ENCODE data around the gene CDH13. TPM values are rescaled to one million over a fixed set of nuclear protein-coding genes. Genes with fewer than 3 reads are reported as not detected.
A peak's percentile ranks its signal among the peaks of the same experiment; 100 is the strongest.

Gene CDH13
- total RNA-seq, 4 donors from 2014 or later = 2.0 to 6.6 (median 4.1) TPM; not detected in 1

DNA sequence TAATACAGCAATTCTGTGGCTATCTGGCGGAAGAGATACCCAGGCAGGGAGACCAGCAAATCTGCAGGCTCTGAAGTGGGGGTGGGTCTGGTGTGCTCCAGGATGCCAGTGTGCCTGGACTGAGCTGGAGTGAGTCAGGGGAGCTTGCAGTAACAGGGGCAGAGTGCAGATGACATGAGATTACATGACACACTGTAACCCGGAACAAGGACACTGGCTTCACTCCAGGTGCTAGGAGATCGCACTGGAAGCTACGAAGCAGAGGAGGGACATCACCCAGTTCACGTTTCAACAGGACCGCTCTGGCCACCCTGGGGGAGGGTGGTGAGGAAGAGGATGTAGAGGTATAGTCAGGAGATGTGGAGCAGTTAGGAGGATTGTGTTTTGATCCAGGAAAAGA is 475.6 kb downstream of the CDH13 start:
- H3K4me3 ChIP-seq = no peak overlapping the region
- H3K9me3 ChIP-seq = peaks cover 0 to 4% (median 1%) of the 10 kb centered on the region in 4 donors
- TF ChIP-seq POLR2A (IDR thresholded peaks at IDR 0.05) = no peak
- TF ChIP-seq, protein P1, sequence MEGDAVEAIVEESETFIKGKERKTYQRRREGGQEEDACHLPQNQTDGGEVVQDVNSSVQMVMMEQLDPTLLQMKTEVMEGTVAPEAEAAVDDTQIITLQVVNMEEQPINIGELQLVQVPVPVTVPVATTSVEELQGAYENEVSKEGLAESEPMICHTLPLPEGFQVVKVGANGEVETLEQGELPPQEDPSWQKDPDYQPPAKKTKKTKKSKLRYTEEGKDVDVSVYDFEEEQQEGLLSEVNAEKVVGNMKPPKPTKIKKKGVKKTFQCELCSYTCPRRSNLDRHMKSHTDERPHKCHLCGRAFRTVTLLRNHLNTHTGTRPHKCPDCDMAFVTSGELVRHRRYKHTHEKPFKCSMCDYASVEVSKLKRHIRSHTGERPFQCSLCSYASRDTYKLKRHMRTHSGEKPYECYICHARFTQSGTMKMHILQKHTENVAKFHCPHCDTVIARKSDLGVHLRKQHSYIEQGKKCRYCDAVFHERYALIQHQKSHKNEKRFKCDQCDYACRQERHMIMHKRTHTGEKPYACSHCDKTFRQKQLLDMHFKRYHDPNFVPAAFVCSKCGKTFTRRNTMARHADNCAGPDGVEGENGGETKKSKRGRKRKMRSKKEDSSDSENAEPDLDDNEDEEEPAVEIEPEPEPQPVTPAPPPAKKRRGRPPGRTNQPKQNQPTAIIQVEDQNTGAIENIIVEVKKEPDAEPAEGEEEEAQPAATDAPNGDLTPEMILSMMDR (IDR thresholded peaks at IDR 0.05) = no peak
- H3K36me3 ChIP-seq = no peaks in the 10 kb centered on the region
- peak in 1 of 3 donors; percentile 59 for DNase-seq
- H3K27me3 ChIP-seq = no peaks in the 10 kb centered on the region
- H3K4me1 ChIP-seq = no peaks in the 10 kb centered on the region
- no peak overlapping the region for H3K27ac ChIP-seq

DNA sequence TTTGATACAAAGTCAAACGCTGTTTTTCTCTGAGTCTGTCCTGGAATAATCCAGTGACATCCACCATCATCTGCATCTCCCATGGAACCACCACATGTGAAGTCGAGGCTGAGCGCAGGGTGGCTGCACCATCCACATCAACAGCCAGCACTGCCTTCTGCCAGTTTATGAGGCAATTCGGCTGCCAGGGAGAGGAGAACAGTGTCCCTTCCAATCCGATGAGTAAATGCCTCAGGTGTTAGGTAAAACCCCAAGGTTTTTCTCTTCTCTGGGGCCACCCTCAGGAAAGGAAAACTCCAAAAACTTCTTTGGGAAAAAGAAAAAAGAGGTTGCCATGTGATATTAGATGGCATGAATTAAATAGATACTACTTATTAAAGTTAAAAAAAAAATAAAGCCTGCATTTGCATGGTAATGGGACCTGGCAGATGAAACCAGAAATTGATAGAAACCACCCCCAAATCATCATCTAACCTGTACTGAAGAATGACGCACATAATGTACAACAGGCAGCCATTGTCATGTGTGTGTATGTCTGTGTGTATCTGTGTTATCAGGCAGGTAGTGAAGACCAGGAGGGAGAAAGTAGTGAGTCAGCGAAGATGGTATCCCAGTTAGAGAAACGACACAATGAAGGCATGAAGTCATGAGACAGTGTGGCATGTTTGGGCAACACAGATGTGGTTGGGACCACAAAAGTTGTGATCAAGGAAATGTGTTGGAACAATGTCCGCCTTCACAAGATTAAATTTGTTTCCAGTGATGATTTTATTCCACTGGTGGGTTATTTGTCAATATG is 478.7 kb downstream of the CDH13 start:
- TF ChIP-seq POLR2A (IDR thresholded peaks at IDR 0.05) = no peak
- TF ChIP-seq, protein P1 (IDR thresholded peaks at IDR 0.05) = no peak
- no peak overlapping the region for H3K27ac ChIP-seq
- H3K4me1 ChIP-seq = no peaks in the 10 kb centered on the region
- H3K9me3 ChIP-seq = no peaks in the 10 kb centered on the region
- H3K4me3 ChIP-seq = no peak overlapping the region
- no peak for DNase-seq
- H3K36me3 ChIP-seq = no peaks in the 10 kb centered on the region
- H3K27me3 ChIP-seq = no peaks in the 10 kb centered on the region

DNA sequence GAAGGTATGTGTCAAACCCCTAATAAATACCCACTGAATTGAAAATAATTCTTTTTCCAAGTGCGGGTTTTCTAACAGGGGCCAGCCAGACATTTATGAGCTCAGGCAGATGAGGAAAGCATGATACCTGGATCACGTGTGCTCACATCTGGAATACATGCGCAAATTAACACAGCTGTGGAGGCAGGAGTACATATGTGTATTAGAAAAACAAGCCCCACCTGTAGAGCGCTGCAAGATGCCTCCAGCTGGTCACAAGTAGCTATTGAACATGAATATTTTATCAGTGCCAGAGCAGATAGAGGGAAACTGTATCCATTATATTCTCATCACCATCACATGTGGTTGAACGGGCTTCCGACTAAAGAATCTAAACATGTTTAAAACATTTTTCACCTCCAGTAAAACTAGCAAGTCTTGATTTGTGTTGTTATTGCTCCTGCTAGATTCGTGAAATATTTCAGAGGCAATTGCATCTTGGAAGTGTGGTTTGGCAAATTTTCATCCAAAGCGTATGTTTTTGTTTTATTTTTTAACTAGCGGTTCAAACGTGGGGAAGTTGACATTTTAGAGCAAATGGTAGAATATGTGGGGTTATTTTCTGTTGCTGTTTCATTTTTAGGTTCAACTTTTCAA is 482.8 kb downstream of the CDH13 start:
- H3K27me3 ChIP-seq = no peaks in the 10 kb centered on the region
- no peak overlapping the region for H3K4me3 ChIP-seq
- no peaks in the 10 kb centered on the region for H3K36me3 ChIP-seq
- H3K4me1 ChIP-seq = no peaks in the 10 kb centered on the region
- DNase-seq = no peak
- H3K27ac ChIP-seq = no peak overlapping the region
- TF ChIP-seq POLR2A (IDR thresholded peaks at IDR 0.05) = no peak
- TF ChIP-seq, protein P1 (IDR thresholded peaks at IDR 0.05) = peak in 2 of 6 experiments; percentile 4 to 17
- no peaks in the 10 kb centered on the region for H3K9me3 ChIP-seq

DNA sequence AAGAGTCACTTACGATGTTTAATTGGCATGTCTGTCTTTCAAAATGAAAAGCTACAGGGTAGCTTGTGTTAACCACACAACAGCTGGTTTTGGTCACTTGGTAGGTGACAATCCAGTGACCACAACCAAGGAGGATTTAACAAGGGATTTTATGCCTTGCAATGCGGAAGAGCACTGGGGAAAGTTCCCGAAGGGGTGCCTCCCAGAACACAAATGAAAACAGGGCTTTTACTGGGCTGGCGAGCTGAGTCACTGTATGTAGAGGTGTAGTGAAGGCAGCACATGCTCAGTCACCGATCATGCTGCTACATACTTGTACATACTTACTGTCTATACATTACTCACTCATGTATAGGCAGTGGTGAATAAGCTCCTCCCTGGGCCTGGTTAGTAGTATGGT is 483.5 kb downstream of the CDH13 start:
- TF ChIP-seq POLR2A (IDR thresholded peaks at IDR 0.05) = no peak
- TF ChIP-seq, protein P1 (IDR thresholded peaks at IDR 0.05) = no peak
- no peaks in the 10 kb centered on the region for H3K36me3 ChIP-seq
- H3K4me3 ChIP-seq = no peak overlapping the region
- H3K4me1 ChIP-seq = no peaks in the 10 kb centered on the region
- DNase-seq = no peak
- no peaks in the 10 kb centered on the region for H3K9me3 ChIP-seq
- H3K27me3 ChIP-seq = no peaks in the 10 kb centered on the region
- H3K27ac ChIP-seq = no peak overlapping the region

DNA sequence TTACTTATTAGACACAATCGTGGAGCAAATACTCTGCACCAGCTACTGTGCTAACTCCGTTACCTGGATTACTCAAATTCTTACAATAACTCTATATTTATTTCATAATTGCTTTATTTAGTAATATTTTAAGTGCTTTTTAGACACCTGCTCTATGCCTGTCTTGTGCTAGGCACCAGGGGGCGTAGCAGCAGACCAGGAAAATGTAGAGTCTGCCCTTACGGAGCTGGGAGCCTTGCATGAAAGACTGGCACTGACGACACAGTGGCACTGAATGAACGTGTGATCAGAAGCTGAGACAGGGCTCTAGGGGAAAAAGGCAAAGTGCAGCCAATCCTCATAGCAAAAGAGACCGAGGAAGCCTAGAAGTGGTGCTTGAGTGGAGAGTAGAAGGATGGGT is 486.5 kb downstream of the CDH13 start:
- Histone ChIP-seq H3K9me3 (no peaks in the 10 kb centered on the region), H3K4me3 (no peak overlapping the region), H3K27ac (no peak overlapping the region), H3K27me3 (no peaks in the 10 kb centered on the region), H3K36me3 (no peaks in the 10 kb centered on the region), H3K4me1 (no peaks in the 10 kb centered on the region)
- DNase-seq = no peak
- TF ChIP-seq, protein P1 (IDR thresholded peaks at IDR 0.05) = peak in 4 of 6 experiments; percentile 13 to 43 (median 42)
- TF ChIP-seq POLR2A (IDR thresholded peaks at IDR 0.05) = no peak

All from Peyer's patch (tissue), 4 donors.